Esophagus squamous epithelium (tissue), 4 donors: ENCODE results near the gene LRRC10B.

Source experiments
- CTCF ChIP-seq, 6 experiments: fragments of 450-650 bp in 4 of 6; fragments of 200-600 bp in 2 of 6; sonication (generic) in 2 of 6; IDR thresholded peaks; one replicate each; pipeline ENCODE4 v1.5.1; 2016 to 2019; ENCODE audit warnings: antibody characterized with exemption in 6 of 6, mild to moderate bottlenecking in 4 of 6, moderate library complexity in 4 of 6
- POLR2A ChIP-seq, 4 donors: fragments of 450-650 bp; IDR thresholded peaks; one replicate each; pipeline ENCODE4 v1.6.1; 2017; ENCODE audit warnings: antibody characterized with exemption in 4 of 4, mild to moderate bottlenecking in 4 of 4, moderate library complexity in 3 of 4

DNA sequence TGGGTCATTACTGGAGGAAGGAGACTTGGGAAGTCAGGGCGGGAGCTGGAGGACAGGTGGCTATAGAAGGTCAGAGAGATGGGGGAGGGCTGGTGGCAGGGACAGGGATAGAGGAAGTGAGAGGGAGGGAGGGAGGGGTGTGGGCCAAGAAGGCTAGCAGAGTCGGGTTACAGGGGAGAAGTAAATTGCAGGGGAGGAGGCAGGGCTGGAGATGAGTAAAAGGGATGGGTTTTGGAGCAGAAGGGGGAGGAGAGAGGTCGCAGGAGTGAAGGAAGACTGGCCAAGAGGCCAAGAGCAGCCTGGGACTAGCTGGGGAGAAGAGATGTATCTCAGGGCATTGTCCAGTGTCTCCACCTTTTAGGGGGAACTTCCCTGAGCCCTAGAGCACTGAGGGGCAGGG, 33.0 kb downstream of the LRRC10B start:
- no peak for TF ChIP-seq POLR2A (IDR thresholded peaks at IDR 0.05)
- TF ChIP-seq CTCF (IDR thresholded peaks at IDR 0.05): no peak
